Germinal center (tissue), 1 donor: Measurements from ENCODE around the gene ZNF541.

Experiments used
- DNase-seq: peaks from one replicate; pipeline ENCODE4 v3.0.0; 2012; ENCODE audit warnings: mixed read lengths, low spot score

Gene ZNF541, protein sequence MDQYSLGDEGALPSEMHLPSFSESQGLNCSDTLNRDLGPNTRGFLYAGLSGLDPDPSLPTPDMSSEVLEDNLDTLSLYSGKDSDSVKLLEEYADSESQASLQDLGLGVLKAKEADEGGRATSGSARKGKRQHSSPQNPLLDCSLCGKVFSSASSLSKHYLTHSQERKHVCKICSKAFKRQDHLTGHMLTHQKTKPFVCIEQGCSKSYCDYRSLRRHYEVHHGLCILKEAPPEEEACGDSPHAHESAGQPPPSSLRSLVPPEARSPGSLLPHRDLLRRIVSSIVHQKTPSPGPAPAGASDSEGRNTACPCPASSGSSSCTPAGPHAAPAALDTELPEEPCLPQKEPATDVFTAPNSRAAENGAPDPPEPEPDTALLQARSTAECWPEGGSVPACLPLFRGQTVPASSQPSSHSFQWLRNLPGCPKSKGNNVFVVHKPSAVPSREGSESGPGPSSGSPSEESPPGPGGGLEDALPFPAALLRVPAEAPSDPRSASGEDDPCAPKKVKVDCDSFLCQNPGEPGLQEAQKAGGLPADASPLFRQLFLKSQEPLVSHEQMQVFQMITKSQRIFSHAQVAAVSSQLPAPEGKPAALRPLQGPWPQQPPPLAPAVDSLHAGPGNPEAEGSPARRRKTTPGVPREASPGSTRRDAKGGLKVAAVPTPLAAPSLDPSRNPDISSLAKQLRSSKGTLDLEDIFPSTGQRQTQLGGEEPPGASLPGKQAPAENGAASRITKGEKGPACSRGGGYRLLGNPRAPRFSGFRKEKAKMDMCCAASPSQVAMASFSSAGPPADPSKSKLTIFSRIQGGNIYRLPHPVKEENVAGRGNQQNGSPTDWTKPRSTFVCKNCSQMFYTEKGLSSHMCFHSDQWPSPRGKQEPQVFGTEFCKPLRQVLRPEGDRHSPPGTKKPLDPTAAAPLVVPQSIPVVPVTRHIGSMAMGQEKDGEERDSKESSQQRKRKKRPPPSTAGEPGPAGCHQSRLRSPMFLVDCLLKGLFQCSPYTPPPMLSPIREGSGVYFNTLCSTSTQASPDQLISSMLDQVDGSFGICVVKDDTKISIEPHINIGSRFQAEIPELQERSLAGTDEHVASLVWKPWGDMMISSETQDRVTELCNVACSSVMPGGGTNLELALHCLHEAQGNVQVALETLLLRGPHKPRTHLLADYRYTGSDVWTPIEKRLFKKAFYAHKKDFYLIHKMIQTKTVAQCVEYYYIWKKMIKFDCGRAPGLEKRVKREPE (N-terminal part only)

DNA sequence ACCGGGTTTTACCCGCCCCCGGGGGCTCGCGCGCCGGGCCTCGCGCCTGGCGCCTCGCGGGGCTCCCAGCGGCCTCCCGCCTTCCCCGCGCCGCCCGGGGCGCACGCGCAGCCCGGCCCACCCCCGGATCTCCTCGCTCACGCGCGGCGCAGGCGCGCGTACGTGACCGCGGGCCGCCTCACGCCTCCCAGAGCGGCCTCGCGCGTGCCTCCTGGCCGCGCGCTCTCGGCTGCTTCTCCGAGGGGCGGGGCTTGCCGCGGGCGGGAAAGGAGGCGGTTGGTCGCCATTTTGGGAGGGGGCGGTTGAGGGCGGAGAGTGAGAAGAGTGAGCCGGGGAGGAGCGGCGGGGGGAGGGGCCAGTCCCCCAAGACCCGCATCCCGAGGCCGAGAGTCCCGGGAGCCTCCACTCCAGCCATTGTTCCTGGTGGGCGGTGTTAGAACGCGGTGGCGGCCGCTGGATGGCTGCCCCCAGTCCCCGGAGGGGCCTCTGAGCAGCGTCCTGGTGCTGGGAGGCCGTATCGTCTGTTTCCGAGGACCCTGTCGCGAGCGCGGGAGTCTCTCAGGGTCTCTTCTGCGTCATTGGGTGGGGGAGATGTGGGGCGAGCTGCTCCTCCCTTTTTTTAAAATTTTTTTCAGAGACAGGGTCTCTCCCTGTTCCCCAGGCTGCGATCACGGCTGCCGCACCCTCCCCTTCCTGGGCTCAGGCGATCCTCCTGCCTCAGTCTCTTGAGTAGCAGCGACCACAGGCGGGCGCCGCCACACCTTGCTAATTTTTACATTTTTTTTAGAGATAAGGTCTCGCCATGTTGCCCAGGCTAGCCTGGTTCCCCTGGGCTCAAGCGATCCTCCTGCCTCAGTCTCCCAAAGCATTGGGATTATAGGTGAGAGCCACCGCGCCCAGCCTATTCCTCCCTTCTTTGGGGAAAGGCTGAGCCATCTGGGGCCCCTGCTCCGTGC is at the start of gene ZNF541:
TSS of gene ZNF541 (minus strand) at position 78 of the 956 bp plus-strand sequence. CDS start 17,292 bp downstream, outside the sequence.
- DNase-seq: peak; percentile 45

DNA sequence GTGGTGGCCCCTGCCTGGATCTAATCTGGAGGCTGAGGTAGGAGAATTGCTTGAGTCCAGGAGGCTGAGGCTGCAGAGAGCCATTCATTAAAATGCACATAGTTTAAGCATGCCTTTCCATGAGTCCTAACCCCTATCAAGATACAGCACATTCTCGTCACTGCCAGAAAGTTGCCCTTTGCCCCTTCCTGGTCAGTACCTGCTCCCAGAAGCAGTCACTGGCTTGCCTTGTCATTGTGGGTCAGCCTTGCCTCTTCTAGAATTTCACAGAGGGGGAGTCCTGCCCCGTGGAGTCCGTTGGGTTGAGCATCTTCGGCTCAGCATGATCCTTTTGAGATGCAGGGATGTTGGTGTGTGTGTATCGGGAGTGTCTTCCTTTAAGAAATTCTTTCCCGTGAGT is 46.8 kb upstream of the ZNF541 start:
- DNase-seq: no peak

DNA sequence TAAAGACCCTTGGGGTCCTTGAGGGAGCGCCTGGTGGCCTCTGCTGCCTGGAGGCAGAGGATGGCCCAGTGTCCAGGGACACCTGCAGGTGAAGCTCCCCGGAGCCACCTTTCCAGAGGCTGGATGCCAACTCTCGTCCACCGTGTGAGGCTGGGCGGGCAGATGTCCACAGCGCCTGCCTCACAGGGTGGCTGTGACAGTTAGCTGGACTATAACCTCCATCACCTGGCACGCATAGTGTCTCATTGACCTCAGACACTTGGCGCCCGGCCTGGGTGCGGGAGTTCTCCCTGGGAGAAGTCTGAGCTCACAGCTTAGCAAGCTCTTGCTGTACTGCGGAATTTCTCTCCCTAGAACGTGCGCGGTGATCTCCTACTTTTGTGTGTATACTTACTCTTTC is 45.8 kb upstream of the ZNF541 start:
- no peak for DNase-seq

DNA sequence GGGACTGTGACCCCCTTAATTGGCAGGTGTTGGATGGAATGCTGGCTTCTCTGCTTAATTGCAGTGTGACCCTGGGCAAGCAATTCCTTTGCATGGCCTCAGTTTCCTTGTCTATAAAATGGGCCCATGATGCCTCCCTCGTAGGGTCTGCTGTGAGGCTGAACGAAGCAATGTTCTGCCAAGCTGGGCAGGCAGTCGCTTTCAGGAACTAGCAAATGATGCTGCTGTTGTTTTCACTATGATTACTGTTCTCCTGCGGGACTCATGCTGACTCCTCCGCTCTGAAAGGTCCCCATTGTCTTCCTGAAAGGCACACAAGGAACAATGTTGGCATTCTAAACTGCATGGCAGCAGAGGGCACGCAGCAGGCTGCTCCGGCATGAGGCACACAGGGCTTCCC is 42.8 kb upstream of the ZNF541 start:
- no peak for DNase-seq

DNA sequence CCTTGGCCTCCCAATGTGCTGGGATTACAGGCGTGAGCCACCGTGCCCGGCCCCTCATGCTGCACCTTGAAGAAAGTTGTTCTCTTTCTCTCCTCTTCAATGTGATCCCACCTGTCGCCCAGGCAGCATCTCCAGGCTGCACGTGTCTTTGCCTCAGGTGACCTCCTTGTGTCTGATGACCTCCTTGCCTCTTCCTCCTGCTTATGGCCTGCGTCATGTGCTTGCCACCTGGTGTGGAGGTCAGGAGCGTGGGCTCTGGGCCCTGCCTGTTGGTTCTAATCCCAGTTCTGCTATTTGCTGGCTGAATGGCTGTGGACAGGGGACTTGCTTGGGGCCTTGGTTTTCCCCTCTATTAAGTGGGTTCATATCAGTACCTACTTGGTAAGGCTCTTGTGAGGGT is 42.3 kb upstream of the ZNF541 start:
- no peak for DNase-seq

DNA sequence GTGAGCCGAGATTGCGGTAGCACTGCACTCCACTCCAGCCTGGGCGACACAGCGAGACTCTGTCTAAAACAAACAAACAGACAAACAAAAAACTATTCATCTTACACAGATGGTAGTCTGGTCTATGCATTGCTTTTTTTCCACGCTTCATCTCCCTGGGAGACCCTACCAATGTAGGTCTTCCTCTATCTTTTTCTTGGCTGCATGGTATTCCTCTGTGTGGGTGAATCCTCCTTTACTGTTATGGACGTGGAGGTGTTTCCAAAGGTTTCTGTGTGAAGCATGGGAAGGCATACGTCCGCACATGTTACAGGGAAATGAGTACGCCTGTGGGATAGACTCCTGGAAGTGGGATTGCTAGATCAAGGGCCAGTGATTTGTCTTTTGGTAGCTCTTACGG is 41.6 kb upstream of the ZNF541 start:
- DNase-seq: no peak

DNA sequence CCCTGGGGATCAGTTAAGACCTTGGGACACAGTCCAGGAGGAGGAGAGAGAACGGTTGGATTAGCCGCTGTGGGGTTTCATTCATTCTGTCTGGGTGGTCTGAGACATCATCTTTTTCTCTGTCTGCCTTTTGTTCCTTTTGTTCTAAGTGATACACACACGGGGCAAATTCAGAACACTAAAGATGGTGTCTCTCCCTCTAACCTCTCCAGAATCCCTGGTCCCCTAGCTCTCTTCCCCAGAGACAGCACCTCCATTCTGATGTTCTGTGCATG is 41.0 kb upstream of the ZNF541 start:
- DNase-seq: no peak

DNA sequence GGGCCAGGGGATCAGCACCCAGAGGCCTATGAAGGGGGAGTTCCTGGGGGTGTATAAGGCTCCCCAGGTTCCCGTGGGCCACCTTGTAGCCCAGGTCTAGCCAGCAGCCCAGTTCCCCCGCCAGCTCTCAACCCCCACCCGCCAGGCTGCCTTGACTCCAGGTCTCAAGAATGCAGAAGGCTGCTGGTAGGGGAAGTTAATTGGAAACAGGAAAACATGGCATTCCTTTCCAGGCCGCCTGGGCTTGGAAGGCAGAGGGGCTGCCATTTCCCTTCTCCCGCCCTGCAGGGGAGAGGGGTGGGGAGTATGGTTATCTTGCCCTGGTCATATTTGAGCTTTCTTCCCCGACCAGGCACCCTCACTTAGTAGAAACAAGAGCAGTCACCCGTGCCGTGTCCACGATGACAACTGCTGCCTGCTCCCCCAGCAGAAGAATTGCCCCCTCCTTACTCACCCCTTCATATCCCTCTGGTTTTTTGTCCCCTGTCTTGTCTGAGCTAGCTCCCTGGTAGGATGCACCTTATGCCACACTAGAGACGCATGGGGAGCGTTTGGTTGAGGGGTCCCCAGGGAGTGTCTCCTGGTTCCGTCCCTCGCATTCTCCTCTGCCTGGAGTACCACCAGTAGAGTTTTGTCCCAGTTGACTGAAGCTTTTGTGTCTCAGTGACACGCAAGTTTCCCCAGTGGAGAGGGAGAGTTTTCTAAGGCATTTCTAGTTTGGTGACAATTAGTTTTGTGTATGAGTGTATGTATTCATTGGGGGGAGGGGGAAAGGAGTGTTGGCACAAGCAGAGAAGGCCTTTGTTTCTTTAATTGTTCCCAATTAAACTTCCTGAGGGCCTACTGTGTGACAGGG is 40.4 kb upstream of the ZNF541 start:
- no peak for DNase-seq

DNA sequence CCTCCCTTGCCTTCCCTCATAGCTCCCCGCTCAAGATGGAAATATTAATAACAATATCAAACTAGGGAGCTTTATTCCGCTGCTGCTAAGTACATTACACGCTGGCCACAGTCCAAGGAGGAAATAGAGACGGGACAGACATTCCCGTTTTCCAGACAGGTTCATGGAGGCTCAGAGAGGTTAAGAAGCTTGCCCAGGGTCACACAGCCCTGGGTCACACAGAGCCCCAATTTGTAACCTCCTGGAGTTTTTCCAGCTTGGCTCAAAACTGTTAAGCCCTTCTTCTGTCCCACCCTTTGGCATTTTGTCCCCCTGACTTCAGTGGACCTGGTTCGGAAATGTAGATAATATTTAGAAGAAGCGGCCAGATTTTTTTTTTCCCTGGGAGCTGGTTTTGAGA is 38.0 kb upstream of the ZNF541 start:
- no peak for DNase-seq

DNA sequence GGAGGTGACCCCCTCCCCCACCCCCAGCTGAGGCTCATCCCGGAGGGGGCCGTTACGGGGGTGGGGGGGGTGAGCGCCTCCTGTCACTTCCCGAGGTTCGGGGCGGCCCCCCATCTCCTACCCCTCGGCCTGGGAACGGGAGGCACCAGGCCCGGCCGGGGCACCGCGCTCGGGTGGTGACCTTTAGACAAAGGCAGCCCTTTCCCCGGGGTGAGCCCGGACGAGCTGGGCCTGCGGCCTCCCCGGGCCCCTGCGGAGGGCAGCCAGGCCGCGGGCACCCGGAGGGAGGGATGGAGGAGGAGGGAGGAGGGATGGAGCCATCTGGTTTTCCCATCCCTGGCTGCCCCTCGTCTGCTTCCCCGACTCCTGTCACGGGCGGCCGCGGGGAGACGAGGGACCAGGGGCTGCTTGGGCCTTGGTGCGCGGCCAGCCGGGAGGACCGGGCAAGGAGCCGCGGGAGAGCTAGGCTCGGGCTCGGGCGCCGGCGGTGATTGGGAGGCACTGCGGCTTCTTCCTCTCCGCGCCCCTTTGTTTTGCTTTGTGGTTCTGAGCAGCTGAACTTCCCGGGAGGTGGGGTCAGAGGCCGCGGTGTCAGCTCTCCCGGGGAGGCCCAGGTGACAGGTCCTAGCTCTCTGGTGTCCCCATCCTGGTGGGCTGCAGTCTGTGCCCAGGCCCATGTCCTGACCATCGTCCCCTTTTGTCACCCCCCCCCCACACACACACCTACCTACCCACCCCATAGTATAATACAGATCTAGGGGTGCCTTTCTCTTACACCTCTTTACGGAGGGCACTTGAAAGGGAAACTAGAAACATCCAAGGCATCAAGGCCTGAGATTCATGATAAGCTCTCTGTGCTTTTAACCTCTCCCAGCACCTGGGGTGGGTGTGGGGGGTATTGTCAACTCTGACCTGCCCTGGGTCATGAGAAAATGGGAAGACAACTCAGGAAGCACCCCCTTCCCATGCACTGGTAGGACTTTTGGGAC is 37.3 kb upstream of the ZNF541 start:
- peak; percentile 26 for DNase-seq

DNA sequence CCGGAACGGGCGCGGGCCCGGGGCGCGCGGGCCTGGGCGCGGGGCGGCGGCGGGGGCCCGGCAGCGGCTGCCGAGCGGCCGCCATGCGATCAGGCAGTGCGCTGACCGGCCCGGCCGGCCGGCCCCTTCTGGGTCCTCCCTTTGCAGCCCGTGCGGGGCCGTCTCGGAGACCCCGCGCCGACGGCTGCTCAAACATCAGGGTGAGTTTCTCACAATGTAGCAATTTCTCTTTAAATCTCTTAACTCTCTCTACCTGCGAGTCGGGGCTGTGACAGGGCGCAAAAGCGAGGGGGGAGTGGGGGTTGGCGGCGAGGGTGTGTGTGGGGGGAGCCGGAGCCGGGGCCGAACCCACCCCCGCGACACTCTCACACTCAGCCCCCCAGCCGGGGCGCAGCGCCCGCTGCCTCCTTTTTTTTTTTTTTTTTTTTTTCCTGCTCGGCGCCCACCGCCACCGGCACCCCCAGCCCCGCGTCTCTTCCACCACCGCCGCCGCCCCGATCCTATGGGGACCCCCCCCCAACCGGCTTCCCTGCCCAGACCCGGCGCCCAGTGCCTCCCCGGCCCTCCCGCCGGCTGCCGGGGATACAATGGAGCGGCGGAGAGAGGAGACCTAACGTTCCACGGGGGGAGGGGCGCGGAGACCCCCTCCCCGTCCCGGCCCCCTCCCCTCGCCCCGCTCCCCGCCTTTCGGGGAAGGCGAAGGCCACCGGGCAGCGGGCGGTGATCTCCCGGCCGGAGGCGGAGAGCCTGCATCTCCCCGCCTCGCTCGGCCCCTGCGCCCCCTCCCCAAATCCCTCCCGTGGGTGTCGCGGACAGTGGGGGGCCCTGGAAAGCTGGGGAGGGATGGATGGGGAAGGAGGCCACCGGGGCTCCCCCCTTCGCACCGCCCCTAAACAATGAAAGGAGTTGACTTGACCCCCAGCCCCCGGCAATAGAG is 36.3 kb upstream of the ZNF541 start, which contains the start of gene BICRA:
TSS of gene BICRA (plus strand) at position 166 of the 937 bp plus-strand sequence. CDS start 64,441 bp downstream, outside the sequence.
- DNase-seq: peak; percentile 80

DNA sequence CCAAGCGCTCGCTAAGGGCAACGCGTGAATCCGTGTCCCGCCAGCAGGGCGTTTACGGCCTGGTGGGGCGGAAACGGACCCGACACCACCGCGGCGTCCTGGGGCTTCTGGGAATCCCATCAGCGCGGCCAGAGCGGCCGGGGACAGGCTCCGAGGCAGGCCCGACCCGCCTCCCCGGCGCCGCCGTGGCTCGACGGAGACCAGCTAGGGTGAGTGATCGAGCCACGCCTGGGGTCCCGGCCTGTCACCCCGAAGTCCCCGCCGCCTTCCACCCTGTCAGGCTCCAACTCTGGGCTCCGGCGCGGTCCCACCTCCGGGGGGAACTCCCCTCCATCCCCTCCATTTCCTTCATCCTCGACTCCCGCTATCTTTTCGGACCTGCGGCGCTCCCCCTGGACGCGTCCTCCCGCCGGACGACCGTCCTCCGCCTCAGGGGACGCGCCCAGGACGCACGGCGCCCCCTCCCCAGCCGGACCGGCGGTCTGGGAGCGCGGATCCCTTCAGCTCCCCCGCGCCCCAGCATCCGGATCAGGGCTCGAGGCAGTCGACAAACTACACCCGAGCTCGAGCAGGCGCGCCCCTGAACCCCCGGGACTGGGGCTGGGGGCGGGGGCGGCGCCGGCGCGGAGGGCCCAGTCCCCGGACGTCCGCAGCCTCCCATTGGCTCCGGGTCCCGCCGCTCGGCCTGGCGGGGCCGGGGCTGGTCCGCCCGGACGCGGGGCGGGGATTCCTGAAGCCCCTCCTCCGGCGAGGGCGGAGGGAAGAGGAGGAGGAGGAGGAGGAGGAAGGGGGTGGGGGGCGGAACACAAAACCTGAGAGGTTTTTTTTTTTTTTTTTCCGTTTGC is 35.3 kb upstream of the ZNF541 start:
- peak; percentile 98 for DNase-seq

DNA sequence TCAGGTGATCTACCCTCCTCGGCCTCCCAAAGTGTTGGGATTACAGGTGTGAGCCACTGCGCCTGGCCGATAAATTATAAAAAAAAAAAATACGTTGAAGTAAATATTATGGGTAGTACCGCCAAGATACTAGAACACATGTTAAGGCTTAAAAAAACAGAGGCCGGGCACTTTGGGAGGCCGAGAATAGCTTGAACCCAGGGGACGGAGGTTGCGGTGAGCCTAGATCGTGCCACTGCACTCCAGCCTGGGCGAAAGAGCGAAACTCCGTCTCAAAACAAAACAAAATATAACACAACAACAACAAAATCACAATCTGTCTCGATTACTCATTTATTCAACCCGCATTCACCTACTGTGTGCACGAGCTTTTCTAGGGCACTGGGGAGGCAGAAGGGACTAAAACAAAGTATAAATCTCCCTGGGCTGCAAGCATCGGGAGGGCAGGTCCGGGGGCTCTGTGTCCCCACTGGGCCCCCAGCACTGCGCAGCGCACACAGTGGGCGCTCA is 34.7 kb upstream of the ZNF541 start:
- no peak for DNase-seq

DNA sequence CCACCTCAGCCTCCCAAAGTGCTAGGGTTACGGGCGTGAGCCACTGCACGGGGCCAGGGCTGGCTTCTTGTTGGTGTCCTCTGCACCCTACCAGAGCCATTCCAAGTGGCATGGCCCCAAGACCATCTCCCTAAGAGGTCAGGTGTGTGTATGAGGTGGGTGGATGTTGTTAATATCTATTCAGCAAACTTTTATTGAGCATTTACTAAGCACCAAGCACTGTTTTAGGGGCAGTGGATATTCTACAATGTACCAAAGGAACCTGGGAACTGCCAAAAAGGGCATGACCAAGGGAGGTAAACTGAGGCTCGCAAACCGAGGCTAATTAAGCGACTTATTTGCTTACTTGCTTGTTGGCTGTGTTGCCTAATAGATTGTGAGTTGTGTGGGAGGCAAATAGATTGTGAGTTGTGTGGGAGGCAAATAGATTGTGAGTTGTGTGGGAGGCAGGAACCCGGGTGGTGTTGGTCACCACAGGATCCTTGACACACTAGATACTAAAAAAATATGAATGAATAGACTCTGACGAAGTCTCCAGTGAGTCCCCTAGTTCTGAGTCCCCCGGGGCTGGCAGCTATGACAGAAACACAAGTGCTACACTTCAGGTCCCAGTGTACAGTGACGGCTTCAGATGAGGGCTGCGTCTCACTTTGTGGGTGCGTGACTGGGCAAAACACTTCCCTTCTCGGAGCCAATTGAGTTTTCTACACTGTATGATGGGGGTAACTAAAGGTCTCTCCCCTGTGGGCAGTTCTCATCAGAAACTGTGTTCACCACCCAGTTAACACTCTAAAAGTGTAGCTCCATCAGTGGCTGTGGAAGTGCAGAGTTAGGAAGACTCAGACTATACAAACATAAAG is 31.0 kb upstream of the ZNF541 start:
- no peak for DNase-seq

DNA sequence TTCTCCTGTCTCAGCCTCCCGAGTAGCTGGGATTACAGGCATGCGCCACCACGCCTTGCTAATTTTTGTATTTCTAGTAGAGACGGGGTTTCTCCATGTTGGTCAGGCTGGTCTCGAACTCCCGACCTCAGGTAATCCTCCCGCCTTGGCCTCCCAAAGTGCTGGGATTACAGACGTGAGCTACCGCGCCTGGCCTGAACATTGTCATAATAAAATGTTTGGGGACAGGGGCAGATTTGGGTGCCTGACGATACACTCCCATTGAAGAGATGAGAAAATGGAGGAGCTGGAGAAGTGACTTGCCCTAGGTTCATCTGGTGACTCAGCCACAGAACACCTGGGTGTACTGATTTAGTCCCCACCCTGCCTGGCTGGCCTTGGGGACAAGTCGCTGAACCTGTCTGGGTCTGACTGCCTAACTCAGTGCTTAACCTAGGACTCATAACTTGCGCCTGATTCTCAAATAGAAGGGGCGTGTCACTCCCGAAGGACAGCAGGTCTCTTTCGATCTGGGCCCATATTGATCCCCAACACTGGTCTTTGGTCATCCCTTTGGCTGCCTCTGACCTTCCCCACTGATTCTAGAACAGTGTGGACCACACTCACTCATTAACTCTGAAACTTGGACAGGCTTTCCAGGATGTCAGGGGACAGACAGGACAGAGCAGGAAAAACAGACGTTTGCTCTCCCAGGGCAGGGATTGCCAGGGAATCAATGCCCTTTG is 28.4 kb upstream of the ZNF541 start:
- no peak for DNase-seq
